ENCODE results near the gene SLCO4A1. TPM values are rescaled to one million over a fixed set of nuclear protein-coding genes. Genes with fewer than 3 reads are reported as not detected.

SLCO4A1 gene
- total RNA-seq, 1 donor = under 0.01 TPM

- TF ChIP-seq, protein P1, sequence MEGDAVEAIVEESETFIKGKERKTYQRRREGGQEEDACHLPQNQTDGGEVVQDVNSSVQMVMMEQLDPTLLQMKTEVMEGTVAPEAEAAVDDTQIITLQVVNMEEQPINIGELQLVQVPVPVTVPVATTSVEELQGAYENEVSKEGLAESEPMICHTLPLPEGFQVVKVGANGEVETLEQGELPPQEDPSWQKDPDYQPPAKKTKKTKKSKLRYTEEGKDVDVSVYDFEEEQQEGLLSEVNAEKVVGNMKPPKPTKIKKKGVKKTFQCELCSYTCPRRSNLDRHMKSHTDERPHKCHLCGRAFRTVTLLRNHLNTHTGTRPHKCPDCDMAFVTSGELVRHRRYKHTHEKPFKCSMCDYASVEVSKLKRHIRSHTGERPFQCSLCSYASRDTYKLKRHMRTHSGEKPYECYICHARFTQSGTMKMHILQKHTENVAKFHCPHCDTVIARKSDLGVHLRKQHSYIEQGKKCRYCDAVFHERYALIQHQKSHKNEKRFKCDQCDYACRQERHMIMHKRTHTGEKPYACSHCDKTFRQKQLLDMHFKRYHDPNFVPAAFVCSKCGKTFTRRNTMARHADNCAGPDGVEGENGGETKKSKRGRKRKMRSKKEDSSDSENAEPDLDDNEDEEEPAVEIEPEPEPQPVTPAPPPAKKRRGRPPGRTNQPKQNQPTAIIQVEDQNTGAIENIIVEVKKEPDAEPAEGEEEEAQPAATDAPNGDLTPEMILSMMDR (IDR thresholded peaks at IDR 0.05; ENCODE audit: extremely low read depth, low read depth, low read length) = peak; percentile 89
- no peak overlapping the region for H3K27ac ChIP-seq (ENCODE audit: low read depth, low read length)
- H3K9me3 ChIP-seq (ENCODE audit: low read depth, low read length) = no peaks in the 10 kb centered on the region
- no peaks in the 10 kb centered on the region for H3K36me3 ChIP-seq (ENCODE audit: insufficient read depth, low read length)
- H3K4me2 ChIP-seq (ENCODE audit: insufficient read depth, low read length) = no peak overlapping the region
- H4K20me1 ChIP-seq (ENCODE audit: insufficient read depth, low read length) = no peaks in the 10 kb centered on the region
- no peaks in the 10 kb centered on the region for H3K4me1 ChIP-seq (ENCODE audit: insufficient read depth, low read length)
- no peak overlapping the region for H2AFZ ChIP-seq (ENCODE audit: low read length)
- H3K79me2 ChIP-seq (ENCODE audit: insufficient read depth, low read length) = no peaks in the 10 kb centered on the region
- H3K27me3 ChIP-seq (ENCODE audit: insufficient read depth, low read length) = peaks cover 9% of the 10 kb centered on the region
- no peak overlapping the region for H3K4me3 ChIP-seq (ENCODE audit: insufficient read depth, low read length)
- peak; percentile 96 for DNase-seq (ENCODE audit: insufficient read length, low spot score, missing footprints)
Observed at GRCh38 chr20:62616728-62617621, 25.3 kb upstream of the SLCO4A1 start.

- Histone ChIP-seq H3K36me3 (ENCODE audit: insufficient read depth, low read length) (no peaks in the 10 kb centered on the region), H2AFZ (ENCODE audit: low read length) (no peak overlapping the region), H4K20me1 (ENCODE audit: insufficient read depth, low read length) (no peaks in the 10 kb centered on the region), H3K4me1 (ENCODE audit: insufficient read depth, low read length) (no peaks in the 10 kb centered on the region), H3K4me3 (ENCODE audit: insufficient read depth, low read length) (no peak overlapping the region), H3K27ac (ENCODE audit: low read depth, low read length) (no peak overlapping the region), H3K27me3 (ENCODE audit: insufficient read depth, low read length) (peaks cover 9% of the 10 kb centered on the region), H3K4me2 (ENCODE audit: insufficient read depth, low read length) (no peak overlapping the region), H3K9me3 (ENCODE audit: low read depth, low read length) (no peaks in the 10 kb centered on the region), H3K79me2 (ENCODE audit: insufficient read depth, low read length) (no peaks in the 10 kb centered on the region)
- DNase-seq (ENCODE audit: insufficient read length, low spot score, missing footprints) = no peak
- TF ChIP-seq, protein P1 (IDR thresholded peaks at IDR 0.05; ENCODE audit: extremely low read depth, low read depth, low read length) = no peak
Observed at GRCh38 chr20:62617711-62618483, 24.4 kb upstream of the SLCO4A1 start.

- H3K4me1 ChIP-seq (ENCODE audit: insufficient read depth, low read length) = peaks cover 8% of the 10 kb centered on the region
Observed at GRCh38 chr20:62618611-62619529, 23.4 kb upstream of the SLCO4A1 start.

More at GRCh38 chr20:62618611-62619529, 23.4 kb upstream of the SLCO4A1 start:
- H3K36me3 ChIP-seq (ENCODE audit: insufficient read depth, low read length) = no peaks in the 10 kb centered on the region
- H3K4me3 ChIP-seq (ENCODE audit: insufficient read depth, low read length) = no peak overlapping the region
- H4K20me1 ChIP-seq (ENCODE audit: insufficient read depth, low read length) = no peaks in the 10 kb centered on the region
- no peak overlapping the region for H3K27ac ChIP-seq (ENCODE audit: low read depth, low read length)
- no peak overlapping the region for H2AFZ ChIP-seq (ENCODE audit: low read length)
- TF ChIP-seq, protein P1 (IDR thresholded peaks at IDR 0.05; ENCODE audit: extremely low read depth, low read depth, low read length) = no peak
- no peak for DNase-seq (ENCODE audit: insufficient read length, low spot score, missing footprints)
- peaks cover 2% of the 10 kb centered on the region for H3K27me3 ChIP-seq (ENCODE audit: insufficient read depth, low read length)
- H3K9me3 ChIP-seq (ENCODE audit: low read depth, low read length) = no peaks in the 10 kb centered on the region
- no peaks in the 10 kb centered on the region for H3K79me2 ChIP-seq (ENCODE audit: insufficient read depth, low read length)
- no peak overlapping the region for H3K4me2 ChIP-seq (ENCODE audit: insufficient read depth, low read length)
